Nephron progenitor cell (in vitro differentiated cells): ENCODE measurements around the gene CHST9.

Experiments
- DNase-seq: peaks from one replicate; pipeline ENCODE4 v3.0.0; 2021
- H3K27ac Mint-ChIP-seq: 2 replicates; pipeline ENCODE4 v1.8.0; 2021; ENCODE audit warnings: mild to moderate bottlenecking, moderate library complexity, mixed read lengths
- H3K27me3 Mint-ChIP-seq: 2 replicates; pipeline ENCODE4 v1.8.0; 2021; ENCODE audit warnings: mild to moderate bottlenecking, low read depth, mixed read lengths; ENCODE audit not compliant: poor library complexity
- H3K36me3 Mint-ChIP-seq: 2 replicates; pipeline ENCODE4 v1.8.0; 2021; ENCODE audit warnings: low read depth, mixed read lengths
- H3K4me1 Mint-ChIP-seq: 2 replicates; pipeline ENCODE4 v1.8.0; 2021; ENCODE audit warnings: mixed read lengths
- H3K4me3 Mint-ChIP-seq: 2 replicates; pipeline ENCODE4 v1.8.0; 2021; ENCODE audit warnings: mild to moderate bottlenecking, moderate library complexity, mixed read lengths
- H3K9me3 Mint-ChIP-seq: 2 replicates; pipeline ENCODE4 v1.8.0; 2021; ENCODE audit warnings: mild to moderate bottlenecking, moderate library complexity, mixed read lengths
- CTCF ChIP-seq: fragments of 200-600 bp; sonication (generic); IDR thresholded peaks from 2 replicates; pipeline ENCODE4 v1.5.0; 2021; ENCODE audit warnings: antibody characterized with exemption

Gene CHST9

GRCh38 chr18:27042177-27042576 is 142.9 kb downstream of the CHST9 start:
- no peak for DNase-seq
- H3K27ac Mint-ChIP-seq, result no peak overlapping the region
- no peaks in the 10 kb centered on the region for H3K9me3 Mint-ChIP-seq
- H3K27me3 Mint-ChIP-seq, result no peaks in the 10 kb centered on the region
- TF ChIP-seq CTCF, result no peak
- no peaks in the 10 kb centered on the region for H3K4me1 Mint-ChIP-seq
- no peaks in the 10 kb centered on the region for H3K36me3 Mint-ChIP-seq
- H3K4me3 Mint-ChIP-seq, result no peak overlapping the region

GRCh38 chr18:27040796-27041195 is 144.3 kb downstream of the CHST9 start:
- H3K27ac Mint-ChIP-seq, result no peak overlapping the region
- H3K4me1 Mint-ChIP-seq, result no peaks in the 10 kb centered on the region
- DNase-seq, result no peak
- H3K4me3 Mint-ChIP-seq, result no peak overlapping the region
- H3K36me3 Mint-ChIP-seq, result no peaks in the 10 kb centered on the region
- H3K9me3 Mint-ChIP-seq, result no peaks in the 10 kb centered on the region
- no peaks in the 10 kb centered on the region for H3K27me3 Mint-ChIP-seq
- no peak for TF ChIP-seq CTCF

GRCh38 chr18:27033722-27034121 is 151.4 kb downstream of the CHST9 start:
- H3K9me3 Mint-ChIP-seq, result no peaks in the 10 kb centered on the region
- H3K27ac Mint-ChIP-seq, result peak overlapping the region; percentile 28
- H3K36me3 Mint-ChIP-seq, result no peaks in the 10 kb centered on the region
- TF ChIP-seq CTCF, result no peak
- no peaks in the 10 kb centered on the region for H3K4me1 Mint-ChIP-seq
- no peak for DNase-seq
- H3K27me3 Mint-ChIP-seq, result peaks cover 10% of the 10 kb centered on the region
- no peak overlapping the region for H3K4me3 Mint-ChIP-seq

- TF ChIP-seq CTCF, result no peak
- no peak overlapping the region for H3K4me3 Mint-ChIP-seq
- no peak overlapping the region for H3K27ac Mint-ChIP-seq
- DNase-seq, result no peak
- no peaks in the 10 kb centered on the region for H3K4me1 Mint-ChIP-seq
- peaks cover 10% of the 10 kb centered on the region for H3K27me3 Mint-ChIP-seq
- no peaks in the 10 kb centered on the region for H3K9me3 Mint-ChIP-seq
- H3K36me3 Mint-ChIP-seq, result no peaks in the 10 kb centered on the region
Observed at GRCh38 chr18:27030421-27030820, 154.7 kb downstream of the CHST9 start.

- Mint-ChIP-seq H3K9me3 (no peaks in the 10 kb centered on the region), H3K27ac (no peak overlapping the region), H3K4me1 (no peaks in the 10 kb centered on the region), H3K27me3 (no peaks in the 10 kb centered on the region), H3K4me3 (no peak overlapping the region), H3K36me3 (no peaks in the 10 kb centered on the region)
- DNase-seq, result no peak
- TF ChIP-seq CTCF, result no peak
Observed at GRCh38 chr18:27022477-27022876, 162.6 kb downstream of the CHST9 start.

GRCh38 chr18:27017901-27018500 is 167.1 kb downstream of the CHST9 start:
- peak; percentile 69 for TF ChIP-seq CTCF
- DNase-seq, result peak; percentile 10
- H3K27ac Mint-ChIP-seq, result no peak overlapping the region

More at GRCh38 chr18:27017901-27018500, 167.1 kb downstream of the CHST9 start:
- Mint-ChIP-seq H3K36me3 (no peaks in the 10 kb centered on the region), H3K9me3 (no peaks in the 10 kb centered on the region), H3K4me1 (no peaks in the 10 kb centered on the region), H3K27me3 (no peaks in the 10 kb centered on the region), H3K4me3 (no peak overlapping the region)
